NCI-H2227 (cell line): ENCODE results near the gene ASCC1.
A peak's percentile ranks its signal among the peaks of the same experiment; 100 is the strongest.

Experiments used
- DNase-seq: peaks from one replicate; lab custom pipeline; 2025; ENCODE audit not compliant: unreplicated experiment; lab: John Stamatoyannopoulos, UW

Gene ASCC1

DNA sequence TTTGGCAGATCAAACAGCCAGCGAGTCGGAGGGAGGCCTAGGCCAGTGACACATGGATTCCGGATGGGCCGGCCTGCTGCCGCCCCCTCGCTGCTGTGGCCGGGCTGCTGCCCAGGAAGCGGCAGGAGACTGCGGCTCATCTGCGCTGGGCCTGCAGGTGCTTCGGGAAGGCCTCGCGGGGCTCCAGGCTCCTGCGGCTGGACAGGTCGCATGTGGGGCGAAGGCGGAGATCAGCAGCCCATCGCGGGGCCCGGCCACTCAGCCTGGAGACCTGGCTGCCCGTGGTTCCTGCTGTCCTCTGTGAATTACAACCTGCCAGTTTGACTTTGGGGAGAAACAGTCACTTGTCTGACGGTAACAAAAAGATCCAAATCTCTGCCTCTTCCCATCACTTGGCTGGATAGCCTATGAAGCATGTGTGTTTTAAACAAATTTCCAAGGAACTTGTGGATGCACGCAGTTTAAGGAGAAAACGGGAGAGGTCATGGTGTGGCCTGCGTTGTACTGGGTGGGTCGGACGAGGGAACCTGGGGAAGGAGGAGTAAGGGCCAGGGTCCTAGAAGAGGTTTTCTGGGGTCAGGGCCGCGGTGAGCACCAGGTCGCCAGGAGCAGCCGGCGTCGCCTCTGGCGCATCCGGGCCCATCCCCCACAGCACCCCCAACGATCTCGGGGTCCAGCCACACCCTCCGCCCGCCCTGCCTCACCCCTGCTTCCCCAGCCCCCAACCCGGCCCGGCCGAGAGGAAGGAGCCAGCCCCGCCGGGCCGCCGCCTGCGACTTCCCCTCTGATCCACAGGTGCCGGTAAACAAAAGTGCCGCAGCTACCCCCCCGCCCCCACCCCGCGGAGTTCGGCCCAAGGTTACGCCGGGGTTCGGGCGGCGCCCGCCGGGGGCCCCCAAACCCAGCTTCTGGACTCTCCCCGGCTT lies 129.3 kb downstream of the ASCC1 start:
- no peak for DNase-seq

DNA sequence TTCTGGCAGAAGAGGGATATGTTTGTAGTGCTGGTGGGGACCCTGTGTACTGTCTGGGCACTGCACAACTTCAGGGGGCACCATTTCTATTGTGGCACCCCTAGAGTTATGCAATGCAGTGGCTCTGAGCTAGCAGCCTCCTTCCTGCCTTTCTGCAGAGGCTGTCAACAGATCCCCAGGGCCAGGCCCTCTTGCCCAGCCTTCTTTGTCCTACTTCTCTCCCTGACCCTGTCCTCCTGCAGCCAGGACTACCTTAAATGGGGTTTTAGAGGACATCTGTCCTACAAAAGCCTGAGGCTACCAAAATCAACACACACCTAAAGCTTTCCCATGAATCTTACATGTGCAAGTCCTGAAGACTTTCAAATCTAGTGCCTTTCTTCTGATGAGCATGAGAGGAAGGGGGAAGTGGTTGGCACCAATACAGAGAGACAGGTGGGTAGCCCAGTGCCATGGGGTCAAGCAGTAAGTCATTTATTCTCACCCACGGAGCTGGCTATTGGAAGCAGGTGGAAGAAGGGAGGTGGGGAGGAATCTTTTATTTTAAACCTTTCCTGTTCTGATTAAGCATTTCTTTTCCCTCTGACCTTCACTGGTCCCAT lies 130.1 kb downstream of the ASCC1 start:
- DNase-seq: no peak

DNA sequence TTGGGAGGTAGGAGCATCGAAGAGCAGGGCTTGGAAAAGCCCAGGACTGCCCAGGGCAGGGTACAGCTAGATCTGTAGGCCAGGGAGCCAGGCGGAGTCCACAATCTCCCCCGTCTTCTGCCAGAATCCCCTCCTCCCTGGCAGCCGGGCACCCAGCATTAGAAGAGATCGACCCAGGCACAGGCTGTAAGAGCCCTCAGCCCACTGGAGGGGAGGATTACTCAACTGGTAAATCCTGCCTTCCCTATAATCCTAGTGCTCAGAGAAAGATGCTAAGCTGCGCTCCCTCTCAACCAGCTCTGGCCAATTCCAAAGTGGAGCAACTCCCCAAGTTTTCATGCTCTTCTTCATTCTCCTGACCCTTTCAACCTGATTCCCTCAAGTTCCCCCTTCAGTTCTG lies 130.9 kb downstream of the ASCC1 start:
- DNase-seq: no peak

- no peak for DNase-seq
These were observed 132.2 kb downstream of the ASCC1 start for GRCh38 chr10:72083790-72084459.

DNA sequence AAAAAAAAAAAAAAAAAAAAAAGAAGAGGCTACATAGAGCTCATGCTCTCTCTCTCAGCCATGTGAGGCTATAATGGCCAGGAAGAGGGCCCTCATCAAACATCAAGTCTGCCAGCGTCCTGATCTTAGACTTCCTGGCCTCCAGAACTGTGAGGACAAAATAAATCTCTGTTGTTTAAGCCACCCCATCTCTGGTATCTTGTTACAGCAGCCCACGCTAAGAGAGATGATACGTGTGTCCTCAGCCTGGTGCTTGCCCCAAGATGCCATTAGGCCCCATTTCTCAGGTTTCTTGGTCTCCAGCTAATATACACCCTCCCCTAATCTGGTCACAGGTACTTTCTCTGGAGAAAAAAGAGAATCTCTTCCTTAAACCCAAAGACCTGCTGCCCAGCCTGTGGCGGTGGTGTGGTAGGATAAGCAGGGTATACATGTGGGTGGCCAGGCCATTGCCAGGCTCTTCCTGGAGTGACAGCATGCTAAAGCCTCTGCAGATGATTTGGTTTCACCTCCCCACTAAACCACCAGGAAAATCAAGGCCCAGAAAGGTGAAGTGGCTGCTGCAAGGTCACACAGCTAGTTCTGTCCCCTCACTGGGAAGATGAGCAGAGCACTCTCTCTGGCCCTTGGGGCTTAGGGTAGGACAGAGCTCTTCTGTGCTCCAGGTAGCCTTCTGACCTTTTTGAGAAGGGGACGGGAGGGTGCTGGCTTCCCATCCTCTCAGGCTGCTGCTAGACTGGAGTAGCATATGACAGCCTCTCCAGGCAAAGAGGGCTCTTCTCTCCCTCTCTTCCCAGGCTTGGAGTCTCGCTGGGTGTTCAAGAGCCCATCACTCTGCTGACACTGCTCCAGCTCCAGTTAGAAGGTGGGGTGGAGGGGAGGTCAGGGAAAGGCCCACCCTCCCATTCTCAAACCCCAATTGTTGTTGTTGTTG lies 133.0 kb downstream of the ASCC1 start:
- no peak for DNase-seq

DNA sequence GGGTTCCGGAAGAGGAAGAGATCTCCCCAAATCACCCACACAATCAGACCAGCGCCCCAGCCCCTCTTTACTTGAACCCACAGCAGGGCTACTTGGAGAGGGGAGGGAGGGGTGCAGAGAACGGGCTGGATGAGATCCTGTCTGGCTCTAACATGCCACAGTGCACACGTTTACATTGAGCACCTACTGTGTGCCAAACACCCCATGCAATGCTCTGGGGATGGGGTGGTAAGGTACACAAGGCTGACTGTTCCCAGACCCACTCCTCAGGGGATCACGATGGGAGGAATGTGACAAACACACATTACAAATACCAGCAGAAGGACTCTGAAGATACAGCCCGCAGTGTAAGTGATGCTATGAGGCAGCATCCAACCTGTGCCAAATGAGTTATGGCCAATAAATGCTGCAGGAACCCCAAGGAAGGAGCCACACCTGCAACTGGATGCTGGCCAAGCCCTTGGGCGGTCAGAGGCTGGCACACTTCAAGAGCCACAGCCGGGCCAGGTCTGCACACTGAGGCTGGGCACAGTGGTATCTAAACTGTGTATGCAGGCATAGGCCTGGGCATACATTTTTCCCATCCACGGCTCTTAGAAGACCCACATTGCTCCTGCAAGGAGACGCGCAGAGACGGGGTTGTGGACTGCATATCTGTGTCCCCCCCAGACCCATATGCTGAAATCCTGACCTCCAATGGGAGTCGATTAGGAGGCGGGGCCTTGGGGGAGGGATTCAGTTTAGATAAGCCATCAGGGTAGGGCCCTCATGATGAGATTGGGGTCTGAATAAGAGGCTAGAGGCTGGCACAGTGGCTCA lies 134.1 kb downstream of the ASCC1 start:
- DNase-seq: no peak

DNA sequence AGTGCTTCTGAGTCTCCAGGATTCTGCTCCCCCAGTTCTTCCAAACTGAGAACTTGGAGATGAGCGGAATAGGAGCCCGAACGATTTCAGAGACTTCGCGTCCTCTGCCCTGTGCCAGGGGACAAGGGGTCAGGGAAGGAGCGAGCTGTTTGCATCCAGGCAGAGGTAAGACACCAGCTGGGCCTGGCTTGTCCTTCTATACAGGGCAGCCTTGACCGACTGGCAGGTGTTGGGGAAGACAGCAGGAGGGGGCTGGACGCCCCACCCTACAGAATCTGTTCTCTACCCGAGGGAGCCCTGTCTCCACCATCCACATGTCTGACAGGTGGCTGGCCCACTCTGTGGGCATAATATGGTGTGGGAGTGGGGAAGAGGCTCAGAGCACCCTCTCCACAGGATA lies 134.9 kb downstream of the ASCC1 start:
- no peak for DNase-seq

DNA sequence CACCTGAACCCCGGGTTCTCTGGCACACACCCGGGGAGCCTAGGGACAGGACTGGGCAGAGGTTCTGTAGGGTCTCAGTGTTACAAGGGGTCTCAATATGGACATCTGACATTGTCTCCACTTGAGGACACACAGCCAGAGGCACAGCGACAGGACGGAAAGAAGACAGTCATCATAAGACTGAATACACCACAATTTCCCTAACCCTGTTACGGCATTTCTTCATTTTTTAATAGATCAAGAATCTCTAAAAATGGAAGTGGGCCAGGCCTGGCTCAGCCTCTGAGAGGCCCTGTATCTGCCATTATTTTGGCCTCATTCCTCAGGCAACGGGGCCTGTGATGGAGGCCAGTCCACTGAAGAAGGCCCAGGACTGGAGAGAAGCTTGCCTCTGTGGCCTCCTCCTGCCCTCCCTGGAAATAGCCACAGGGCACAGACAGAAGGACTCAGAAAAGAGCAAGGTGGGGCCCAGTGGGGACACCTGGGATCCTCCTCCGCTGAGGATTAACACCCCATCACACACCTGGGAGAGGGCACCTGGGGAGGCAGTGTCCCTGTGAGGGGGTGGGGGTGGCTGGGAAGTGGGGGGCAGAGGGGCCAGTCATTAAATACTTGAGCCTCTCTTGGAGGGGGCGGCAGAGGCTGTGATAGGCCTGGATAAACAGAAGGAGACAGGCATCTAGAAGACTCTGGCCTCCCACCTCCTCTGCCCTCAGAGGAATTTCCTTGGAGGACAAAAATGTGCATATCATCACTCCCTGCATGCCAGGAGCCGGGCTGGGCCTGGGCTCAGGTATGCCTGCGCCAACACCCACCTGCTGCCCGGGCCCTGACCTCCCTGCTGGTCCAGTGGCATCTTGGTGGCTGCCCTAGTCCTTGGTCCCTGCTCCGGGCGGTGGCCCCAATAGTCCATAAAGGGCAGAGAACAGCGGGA lies 135.8 kb downstream of the ASCC1 start:
- DNase-seq: no peak

DNA sequence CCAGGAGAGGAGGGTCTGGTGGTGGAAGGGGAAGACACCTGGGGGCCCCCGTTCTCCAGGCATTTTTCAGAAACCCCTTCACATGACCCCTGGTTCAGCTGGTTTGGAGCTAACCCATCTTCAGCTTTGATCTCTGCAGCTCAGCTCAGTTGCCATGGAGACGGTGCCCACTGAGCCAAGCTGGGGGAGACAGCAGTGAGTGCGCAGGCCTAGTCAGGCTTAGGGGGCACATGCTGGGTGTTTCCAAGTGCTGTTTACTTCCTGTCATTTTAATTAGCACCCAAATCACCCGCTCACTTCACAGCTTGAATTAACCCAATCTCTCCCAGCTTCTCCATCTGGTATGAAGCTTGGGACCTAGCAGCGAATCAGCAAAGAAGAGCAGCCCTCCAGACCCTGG lies 136.7 kb downstream of the ASCC1 start:
- DNase-seq: peak; percentile 51

DNA sequence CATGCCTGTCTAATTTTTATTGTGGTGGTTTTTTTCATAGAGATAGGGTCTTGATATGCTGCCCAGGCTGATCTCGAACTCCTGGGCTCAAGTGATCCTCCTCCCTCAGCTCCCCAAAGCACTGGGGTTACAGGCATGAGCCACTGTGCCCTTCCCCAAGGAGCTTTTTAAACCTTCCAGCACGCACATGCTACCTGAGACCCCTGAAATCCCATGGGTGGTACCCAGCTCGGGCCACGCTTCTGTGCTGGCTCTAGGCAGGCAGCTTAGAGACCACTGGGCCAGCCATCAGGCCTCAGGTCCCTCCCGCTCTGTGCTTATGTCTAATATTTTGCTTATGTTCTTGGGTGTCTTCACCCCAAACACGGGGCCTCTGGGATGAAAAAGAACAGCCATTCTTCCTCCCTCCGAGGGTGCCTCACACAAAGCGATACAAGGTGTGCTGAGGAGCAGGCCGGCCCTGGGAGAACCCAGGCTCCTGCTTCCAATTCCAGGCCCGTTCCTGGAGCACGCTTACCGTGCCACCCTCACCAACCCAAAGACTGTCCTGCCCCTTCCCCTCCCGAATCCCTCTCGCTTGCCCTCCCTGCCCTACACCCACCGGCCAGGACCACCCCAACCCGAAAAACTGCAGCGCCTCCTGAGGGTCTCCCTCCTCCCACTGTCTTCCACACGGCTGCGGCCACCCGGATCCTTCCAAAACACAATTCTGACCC lies 138.6 kb downstream of the ASCC1 start:
- DNase-seq: no peak

DNA sequence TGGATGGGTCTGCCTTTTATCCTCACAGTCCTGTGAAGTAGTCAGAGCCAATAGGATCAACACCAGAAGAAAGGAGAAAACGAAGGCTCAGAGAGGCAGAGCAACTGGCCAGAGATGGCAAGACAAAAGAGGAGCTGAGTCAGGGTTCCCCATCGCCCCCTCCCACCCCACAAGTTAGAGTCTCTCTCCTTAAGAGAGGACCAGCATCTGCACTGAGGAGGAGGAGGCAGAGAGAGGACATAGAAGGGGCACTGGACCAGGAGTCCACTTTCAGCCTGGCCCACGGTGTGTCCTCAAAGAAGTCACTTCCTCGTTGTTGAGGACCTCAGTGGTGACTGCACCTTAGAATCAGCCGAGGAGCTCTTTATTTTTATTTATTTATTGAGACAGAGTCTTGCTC lies 139.3 kb downstream of the ASCC1 start:
- DNase-seq: no peak

- no peak for DNase-seq
These were observed 140.5 kb downstream of the ASCC1 start for GRCh38 chr10:72075376-72076115.

- no peak for DNase-seq
These were observed 141.3 kb downstream of the ASCC1 start for GRCh38 chr10:72074574-72075375.

DNA sequence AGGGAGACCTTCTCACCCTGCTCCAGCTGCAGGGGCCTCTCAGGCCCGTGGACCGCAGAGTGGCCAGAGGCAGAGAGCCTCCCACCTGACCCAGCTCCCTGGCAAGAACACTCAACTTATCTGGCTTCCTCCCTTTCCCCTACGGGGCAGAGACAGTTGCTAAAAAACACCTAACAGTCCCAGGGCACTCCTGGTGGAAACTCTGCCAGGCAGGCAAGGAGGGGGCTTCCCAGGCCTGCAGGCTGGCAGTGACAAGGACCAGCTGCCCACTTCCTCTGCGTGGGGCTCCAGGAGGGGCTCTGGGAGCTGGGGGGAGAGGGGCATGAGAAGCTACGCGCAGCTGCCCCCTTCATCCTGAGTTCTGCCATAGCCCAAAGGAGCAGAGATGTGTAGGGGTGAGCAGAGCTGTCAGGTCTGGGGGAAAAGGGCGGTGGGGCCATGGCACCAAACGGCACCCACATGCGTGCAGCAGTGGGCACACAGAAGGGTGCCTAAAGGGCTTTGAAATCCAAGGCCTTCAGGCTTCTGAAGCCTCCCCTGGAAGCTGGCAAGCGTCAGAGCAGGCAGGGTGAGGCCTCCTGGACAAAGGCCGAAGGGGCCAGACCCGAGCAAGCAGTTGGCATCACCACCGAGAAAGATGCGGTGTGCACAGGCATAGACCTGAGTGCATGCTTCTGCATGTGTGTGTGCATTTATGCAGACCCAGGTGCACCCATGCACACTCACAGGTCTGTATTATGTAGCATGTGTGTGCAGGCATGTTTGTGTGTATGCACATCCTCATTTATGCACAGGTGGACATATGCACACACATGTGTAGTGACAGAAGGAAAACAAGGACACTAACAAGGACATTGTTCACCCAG lies 142.1 kb downstream of the ASCC1 start:
- no peak for DNase-seq

GRCh38 chr10:72072639-72073038 lies 143.4 kb downstream of the ASCC1 start:
- no peak for DNase-seq

DNA sequence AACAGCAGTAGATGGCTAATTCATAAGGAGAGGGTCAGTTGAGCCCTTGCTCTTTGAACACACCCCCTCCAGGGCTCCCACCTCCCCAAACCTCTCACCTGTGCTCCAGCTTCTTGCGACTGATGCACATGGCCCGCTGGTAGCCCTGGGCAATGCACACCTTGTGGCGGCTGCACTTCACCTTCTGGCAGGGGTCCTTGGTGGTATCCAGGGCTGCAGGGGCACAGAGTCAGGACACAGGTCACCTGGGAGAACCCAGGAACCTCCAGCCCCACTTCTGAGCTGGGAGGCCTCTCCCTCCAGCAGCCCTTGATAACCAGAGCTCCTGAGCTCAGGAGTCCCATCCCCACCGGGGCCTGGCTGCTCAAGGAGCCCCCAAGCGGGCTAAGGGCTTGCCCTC lies 144.0 kb downstream of the ASCC1 start:
- no peak for DNase-seq
